ENCODE data around the gene POLR1A.

Gene POLR1A

GRCh38 chr2:86017901-86018896 lies 87.5 kb downstream of the POLR1A start:
- TF ChIP-seq, protein P1, sequence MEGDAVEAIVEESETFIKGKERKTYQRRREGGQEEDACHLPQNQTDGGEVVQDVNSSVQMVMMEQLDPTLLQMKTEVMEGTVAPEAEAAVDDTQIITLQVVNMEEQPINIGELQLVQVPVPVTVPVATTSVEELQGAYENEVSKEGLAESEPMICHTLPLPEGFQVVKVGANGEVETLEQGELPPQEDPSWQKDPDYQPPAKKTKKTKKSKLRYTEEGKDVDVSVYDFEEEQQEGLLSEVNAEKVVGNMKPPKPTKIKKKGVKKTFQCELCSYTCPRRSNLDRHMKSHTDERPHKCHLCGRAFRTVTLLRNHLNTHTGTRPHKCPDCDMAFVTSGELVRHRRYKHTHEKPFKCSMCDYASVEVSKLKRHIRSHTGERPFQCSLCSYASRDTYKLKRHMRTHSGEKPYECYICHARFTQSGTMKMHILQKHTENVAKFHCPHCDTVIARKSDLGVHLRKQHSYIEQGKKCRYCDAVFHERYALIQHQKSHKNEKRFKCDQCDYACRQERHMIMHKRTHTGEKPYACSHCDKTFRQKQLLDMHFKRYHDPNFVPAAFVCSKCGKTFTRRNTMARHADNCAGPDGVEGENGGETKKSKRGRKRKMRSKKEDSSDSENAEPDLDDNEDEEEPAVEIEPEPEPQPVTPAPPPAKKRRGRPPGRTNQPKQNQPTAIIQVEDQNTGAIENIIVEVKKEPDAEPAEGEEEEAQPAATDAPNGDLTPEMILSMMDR (IDR thresholded peaks at IDR 0.05; ENCODE audit: low read depth, low read length) = no peak
- no peak for TF ChIP-seq EZH2phosphoT487 (IDR thresholded peaks at IDR 0.05; ENCODE audit: low read depth)
- Histone ChIP-seq H3K4me1 (ENCODE audit: low read length) (peaks cover 39% of the 10 kb centered on the region), H3K4me3 (ENCODE audit: low read length) (0 out of 2 replicates have a peak overlapping the region, but pooled peaks have one; percentile 4), H3K79me2 (ENCODE audit: low read length) (no peaks in the 10 kb centered on the region), H3K9ac (ENCODE audit: low read length) (peak overlapping the region; percentile 21; the same call in 1 of the 2 replicates), H3K9me3 (ENCODE audit: insufficient read depth, low read length) (peaks cover 9% of the 10 kb centered on the region; the same call in 1 of the 2 replicates), H2AFZ (ENCODE audit: low read depth, low read length) (no peak overlapping the region), H3K36me3 (replicated peaks; ENCODE audit: low read depth, low read length) (peaks cover 10% of the 10 kb centered on the region), H3K27ac (ENCODE audit: low read length) (peak overlapping the region; percentile 59), H3K4me2 (ENCODE audit: low read length) (peak overlapping the region; percentile 60), H3K27me3 (ENCODE audit: low read depth, low read length) (no peaks in the 10 kb centered on the region), H4K20me1 (ENCODE audit: insufficient read depth, low read length) (no peaks in the 10 kb centered on the region)

DNA sequence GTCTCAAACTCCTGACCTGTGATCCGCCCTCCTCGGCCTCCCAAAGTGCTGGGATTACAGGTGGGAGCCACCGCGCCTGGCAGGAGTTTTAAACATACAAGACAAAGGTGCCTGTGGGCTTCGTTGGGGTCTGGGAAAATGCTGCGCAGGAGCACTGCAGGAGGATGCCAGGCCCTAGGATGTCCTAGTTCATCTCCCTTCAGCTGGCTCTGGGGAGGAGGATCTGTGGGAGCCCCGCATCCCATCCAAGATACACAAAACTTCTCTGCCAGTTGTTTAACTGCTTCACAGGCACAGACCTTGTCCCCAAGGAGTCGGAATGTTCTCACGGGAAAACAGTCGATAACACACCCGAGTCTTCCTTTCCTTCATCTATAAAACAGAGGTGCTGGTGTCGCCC lies 89.1 kb downstream of the POLR1A start:
- H4K20me1 ChIP-seq (ENCODE audit: insufficient read depth, low read length) = no peaks in the 10 kb centered on the region
- H3K9ac ChIP-seq (ENCODE audit: low read length) = peak overlapping the region; percentile 31; the same call in 1 of the 2 replicates
- peak overlapping the region; percentile 59 for H3K27ac ChIP-seq (ENCODE audit: low read length)
- peaks cover 30% of the 10 kb centered on the region for H3K4me1 ChIP-seq (ENCODE audit: low read length)
- peak overlapping the region; percentile 38; the same call in 1 of the 2 replicates for H3K4me3 ChIP-seq (ENCODE audit: low read length)
- H3K36me3 ChIP-seq (replicated peaks; ENCODE audit: low read depth, low read length) = peaks cover 10% of the 10 kb centered on the region
- no peak for TF ChIP-seq EZH2phosphoT487 (IDR thresholded peaks at IDR 0.05; ENCODE audit: low read depth)
- TF ChIP-seq, protein P1 (IDR thresholded peaks at IDR 0.05; ENCODE audit: low read depth, low read length) = no peak
- H3K9me3 ChIP-seq (ENCODE audit: insufficient read depth, low read length) = peaks cover 9% of the 10 kb centered on the region; the same call in 1 of the 2 replicates
- H2AFZ ChIP-seq (ENCODE audit: low read depth, low read length) = peak overlapping the region; percentile 77
- H3K27me3 ChIP-seq (ENCODE audit: low read depth, low read length) = no peaks in the 10 kb centered on the region
- H3K4me2 ChIP-seq (ENCODE audit: low read length) = peak overlapping the region; percentile 60
- H3K79me2 ChIP-seq (ENCODE audit: low read length) = no peaks in the 10 kb centered on the region

DNA sequence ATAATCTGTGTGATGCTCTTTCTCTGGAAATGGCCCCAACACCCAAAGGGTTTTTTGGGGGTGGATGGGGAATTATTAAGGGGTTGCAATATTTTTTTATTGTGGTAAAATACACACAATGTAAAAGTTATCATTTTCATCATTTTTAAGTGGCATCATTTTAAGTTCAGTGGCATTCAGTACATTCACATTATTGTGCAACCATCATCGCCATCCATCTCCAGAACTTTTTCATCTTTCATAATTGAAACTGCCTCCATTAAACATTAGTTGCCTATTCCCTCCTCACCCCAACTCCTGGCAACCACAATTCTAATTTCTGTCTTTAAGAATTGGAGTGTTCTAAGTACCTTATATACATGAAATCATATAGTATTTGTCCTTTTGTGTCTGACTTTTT lies 90.0 kb downstream of the POLR1A start:
- Histone ChIP-seq H3K9me3 (ENCODE audit: insufficient read depth, low read length) (peaks cover 9% of the 10 kb centered on the region; the same call in 1 of the 2 replicates), H4K20me1 (ENCODE audit: insufficient read depth, low read length) (no peaks in the 10 kb centered on the region), H3K79me2 (ENCODE audit: low read length) (no peaks in the 10 kb centered on the region), H2AFZ (ENCODE audit: low read depth, low read length) (no peak overlapping the region), H3K27me3 (ENCODE audit: low read depth, low read length) (no peaks in the 10 kb centered on the region), H3K9ac (ENCODE audit: low read length) (no peak overlapping the region), H3K4me1 (ENCODE audit: low read length) (peaks cover 30% of the 10 kb centered on the region), H3K27ac (ENCODE audit: low read length) (no peak overlapping the region), H3K4me3 (ENCODE audit: low read length) (no peak overlapping the region), H3K36me3 (replicated peaks; ENCODE audit: low read depth, low read length) (peaks cover 10% of the 10 kb centered on the region), H3K4me2 (ENCODE audit: low read length) (no peak overlapping the region)
- TF ChIP-seq, protein P1 (IDR thresholded peaks at IDR 0.05; ENCODE audit: low read depth, low read length) = no peak
- no peak for TF ChIP-seq EZH2phosphoT487 (IDR thresholded peaks at IDR 0.05; ENCODE audit: low read depth)

GRCh38 chr2:86015006-86015405 lies 90.7 kb downstream of the POLR1A start:
- H3K27me3 ChIP-seq (ENCODE audit: low read depth, low read length) = no peaks in the 10 kb centered on the region
- H3K9me3 ChIP-seq (ENCODE audit: insufficient read depth, low read length) = peaks cover 9% of the 10 kb centered on the region; the same call in 1 of the 2 replicates
- no peaks in the 10 kb centered on the region for H4K20me1 ChIP-seq (ENCODE audit: insufficient read depth, low read length)
- no peak overlapping the region for H3K4me2 ChIP-seq (ENCODE audit: low read length)
- H3K4me1 ChIP-seq (ENCODE audit: low read length) = peaks cover 30% of the 10 kb centered on the region
- H3K36me3 ChIP-seq (replicated peaks; ENCODE audit: low read depth, low read length) = peaks cover 10% of the 10 kb centered on the region
- no peak overlapping the region for H3K9ac ChIP-seq (ENCODE audit: low read length)
- H3K27ac ChIP-seq (ENCODE audit: low read length) = no peak overlapping the region
- TF ChIP-seq, protein P1 (IDR thresholded peaks at IDR 0.05; ENCODE audit: low read depth, low read length) = no peak
- no peak for TF ChIP-seq EZH2phosphoT487 (IDR thresholded peaks at IDR 0.05; ENCODE audit: low read depth)
- H3K4me3 ChIP-seq (ENCODE audit: low read length) = no peak overlapping the region
- H2AFZ ChIP-seq (ENCODE audit: low read depth, low read length) = no peak overlapping the region
- H3K79me2 ChIP-seq (ENCODE audit: low read length) = no peaks in the 10 kb centered on the region
